GM13977 (cell line): ENCODE data around the gene PXK.
"Not testable (repeated sequence)": the region's sequence is repeated elsewhere in the genome, so short reads cannot be mapped to it uniquely, and the experiment has no call there.

ENCODE experiments used
- DNase-seq: peaks from one replicate; pipeline ENCODE4 v3.0.0; 2012; ENCODE audit warnings: low spot score
- in situ Hi-C: fragments of 300-500 bp; cut with MboI; formaldehyde crosslinking; loops from one replicate; pipeline ENCODE4 v1.12.0; 2022; ENCODE audit warnings: low sequenced_read_pairs, low pct_unique_long_range_greater_than_20kb, mixed read lengths, inconsistent platforms; ENCODE audit not compliant: unreplicated experiment
- TF ChIP-seq, protein P1 (sequence below): IDR thresholded peaks from 2 replicates; pipeline ENCODE4 v1.5.1; 2012; ENCODE audit warnings: mild to moderate bottlenecking, control low read depth; ENCODE audit not compliant: insufficient read depth; ENCODE audit errors: extremely low read depth, missing control alignments

The PXK gene

DNA sequence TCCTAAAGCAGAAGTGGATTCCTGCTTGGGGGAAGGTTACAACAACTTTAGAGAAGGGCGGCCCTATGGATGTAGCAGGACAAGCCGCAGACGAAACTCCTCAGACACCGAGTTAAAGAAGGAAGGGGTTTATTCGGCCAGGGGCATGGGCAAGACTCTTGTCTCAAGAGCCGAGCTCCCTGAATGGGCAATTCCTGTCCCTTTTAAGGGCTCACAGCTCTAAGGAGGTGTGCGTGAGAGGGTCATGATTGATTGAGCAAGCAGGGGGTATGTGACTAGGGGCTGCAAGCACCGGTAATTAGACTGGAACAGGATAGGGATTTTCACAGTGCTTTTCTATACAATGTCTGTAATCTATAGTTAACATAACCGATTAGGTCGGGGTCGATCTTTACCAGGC is 101.8 kb downstream of the PXK start:
- in situ Hi-C loops, result no loop called here
- TF ChIP-seq, protein P1, sequence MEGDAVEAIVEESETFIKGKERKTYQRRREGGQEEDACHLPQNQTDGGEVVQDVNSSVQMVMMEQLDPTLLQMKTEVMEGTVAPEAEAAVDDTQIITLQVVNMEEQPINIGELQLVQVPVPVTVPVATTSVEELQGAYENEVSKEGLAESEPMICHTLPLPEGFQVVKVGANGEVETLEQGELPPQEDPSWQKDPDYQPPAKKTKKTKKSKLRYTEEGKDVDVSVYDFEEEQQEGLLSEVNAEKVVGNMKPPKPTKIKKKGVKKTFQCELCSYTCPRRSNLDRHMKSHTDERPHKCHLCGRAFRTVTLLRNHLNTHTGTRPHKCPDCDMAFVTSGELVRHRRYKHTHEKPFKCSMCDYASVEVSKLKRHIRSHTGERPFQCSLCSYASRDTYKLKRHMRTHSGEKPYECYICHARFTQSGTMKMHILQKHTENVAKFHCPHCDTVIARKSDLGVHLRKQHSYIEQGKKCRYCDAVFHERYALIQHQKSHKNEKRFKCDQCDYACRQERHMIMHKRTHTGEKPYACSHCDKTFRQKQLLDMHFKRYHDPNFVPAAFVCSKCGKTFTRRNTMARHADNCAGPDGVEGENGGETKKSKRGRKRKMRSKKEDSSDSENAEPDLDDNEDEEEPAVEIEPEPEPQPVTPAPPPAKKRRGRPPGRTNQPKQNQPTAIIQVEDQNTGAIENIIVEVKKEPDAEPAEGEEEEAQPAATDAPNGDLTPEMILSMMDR, result no peak
- DNase-seq, result no peak

DNA sequence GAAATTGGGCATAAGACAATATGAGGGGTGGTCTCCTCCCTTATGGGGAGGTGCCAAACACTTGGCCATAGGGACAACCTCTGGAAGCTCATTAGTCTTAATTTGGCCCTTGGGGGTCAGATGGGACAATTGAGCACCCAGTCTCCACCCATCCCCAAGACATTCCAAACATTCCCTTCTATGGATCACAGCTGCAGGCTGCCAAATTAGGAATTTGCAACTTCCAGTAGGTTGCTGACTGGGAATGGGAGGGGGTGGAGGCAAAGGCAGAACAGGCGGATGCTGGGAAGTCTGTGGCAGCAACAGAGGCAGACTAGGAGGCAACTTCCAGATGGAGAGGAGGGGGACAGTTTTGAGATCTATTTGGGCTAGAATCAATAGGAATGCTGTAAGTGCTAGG is 102.3 kb downstream of the PXK start:
- in situ Hi-C loops, result no loop called here
- DNase-seq, result no peak
- TF ChIP-seq, protein P1, result no peak

DNA sequence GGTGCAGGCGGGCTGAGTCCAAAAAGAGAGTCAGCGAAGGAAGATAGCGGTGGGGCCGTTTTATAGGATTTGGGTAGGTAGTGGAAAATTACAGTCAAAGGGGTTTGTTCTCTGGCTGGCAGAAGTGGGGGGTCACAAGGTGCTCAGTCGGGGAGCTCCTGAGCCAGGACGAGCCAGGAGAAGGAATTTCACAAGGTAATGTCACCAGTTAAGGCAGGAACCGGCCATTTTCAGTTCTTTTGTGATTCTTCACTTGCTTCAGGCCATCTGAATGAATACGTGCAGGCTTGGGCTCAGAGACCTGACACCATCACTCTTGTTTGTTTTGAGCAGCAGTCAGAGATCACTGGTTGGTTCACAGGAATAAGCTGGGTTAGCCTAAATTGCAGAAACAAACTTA is 104.6 kb downstream of the PXK start:
- in situ Hi-C loops, result not testable (repeated sequence)

DNA sequence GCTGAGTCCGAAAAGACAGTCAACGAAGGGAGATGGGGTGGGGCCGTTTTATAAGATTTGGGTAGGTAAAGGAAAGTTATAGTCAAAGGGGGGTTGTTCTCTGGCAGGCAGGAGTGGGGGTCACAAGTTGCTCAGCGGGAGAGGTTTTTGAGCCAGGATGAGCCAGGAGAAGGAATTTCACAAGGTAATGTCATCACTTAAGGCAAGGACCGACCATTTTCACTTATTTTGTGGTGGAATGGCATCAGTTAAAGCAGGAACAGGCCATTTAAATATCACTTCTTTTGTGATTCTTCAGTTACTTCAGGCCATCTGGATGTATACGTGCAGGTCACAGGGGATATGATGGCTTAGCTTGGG is 108.3 kb downstream of the PXK start:
- in situ Hi-C loops, DNase-seq: not testable (repeated sequence)

More for the DNA sequence above, 104.6 kb downstream of the PXK start:
- not testable (repeated sequence) for DNase-seq

DNA sequence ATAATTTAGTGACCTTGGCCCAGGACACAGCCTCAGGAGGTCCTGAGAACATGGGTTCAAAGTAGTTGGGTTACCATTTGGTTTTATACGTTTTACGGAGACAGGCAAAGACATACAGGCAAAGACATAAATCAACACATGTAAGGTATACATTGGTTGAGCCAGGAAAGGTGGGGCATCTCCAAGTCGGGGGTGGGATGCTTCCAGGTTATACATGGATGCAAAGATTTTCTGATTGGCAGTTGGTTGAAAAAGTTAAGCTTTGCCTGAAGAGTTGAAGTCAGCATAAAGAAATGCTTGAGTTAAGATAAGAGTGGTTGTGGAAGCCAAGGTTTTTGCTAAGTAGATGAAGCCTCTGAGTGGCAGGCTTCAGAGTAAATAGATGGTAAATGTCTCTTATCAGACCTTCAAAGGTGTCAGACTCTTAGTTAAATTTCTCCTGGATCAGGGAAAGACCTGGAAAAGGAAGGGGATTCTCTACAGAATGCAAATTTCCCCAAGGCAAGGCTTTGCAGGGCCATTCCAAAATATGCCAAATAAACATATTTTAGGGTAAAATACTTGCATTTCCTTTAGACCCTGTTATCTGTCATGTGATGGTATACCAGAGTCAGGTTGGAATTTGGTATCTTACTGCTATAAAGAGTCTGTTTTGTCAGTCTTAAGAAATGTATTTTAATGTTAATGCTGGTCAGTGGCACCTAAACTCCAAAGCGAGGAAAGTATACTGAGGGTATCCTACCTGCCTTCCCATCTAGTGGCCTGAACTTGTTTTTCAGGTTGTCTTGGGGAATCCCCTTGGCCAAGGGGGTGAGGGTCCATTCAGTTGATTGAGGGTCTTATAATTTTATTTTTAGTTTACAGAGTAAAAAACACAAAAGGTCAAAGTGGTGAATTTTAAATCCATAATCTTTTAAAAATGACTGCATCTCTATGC is 109.1 kb downstream of the PXK start:
- in situ Hi-C loops, result no loop called here
- DNase-seq, result no peak
- TF ChIP-seq, protein P1, result no peak

DNA sequence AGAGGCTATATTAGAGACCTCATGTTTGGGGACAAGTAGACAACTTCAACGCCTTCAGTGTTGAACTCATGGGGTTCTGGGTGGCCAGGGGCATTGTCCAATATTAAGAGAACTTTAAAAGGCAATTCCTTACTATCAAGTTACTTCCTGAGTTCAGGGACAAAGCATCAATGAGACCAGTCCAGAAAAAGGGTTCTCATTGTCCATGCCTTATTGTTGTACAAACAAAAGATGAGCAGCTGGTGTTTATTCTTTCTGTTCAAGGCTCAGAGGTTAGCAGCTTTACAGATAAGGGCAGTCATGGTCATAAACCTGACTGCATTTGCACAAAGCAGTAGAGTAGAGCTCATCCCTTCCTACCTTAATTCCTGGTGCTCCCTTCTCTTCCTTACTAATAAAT is 119.5 kb downstream of the PXK start:
- TF ChIP-seq, protein P1, result no peak
- in situ Hi-C loops, result no loop called here

DNA sequence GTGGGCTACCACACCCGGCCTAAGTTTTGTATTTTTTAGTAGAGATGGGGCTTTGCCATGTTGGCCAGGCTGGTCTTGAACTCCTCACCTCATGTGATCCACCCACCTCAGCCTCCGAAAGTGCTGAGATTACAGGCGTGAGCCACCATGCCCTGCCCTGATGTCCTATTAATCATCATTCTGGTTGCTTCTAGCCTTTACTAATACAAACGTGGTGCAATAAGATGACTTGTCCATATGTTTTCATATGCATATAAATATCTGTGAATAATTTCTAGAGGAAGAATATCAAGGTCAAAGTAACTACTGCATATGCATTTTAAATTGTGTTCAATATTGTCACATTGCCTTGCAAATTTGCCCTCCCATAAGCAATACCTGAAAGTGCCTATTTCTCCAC is 126.5 kb downstream of the PXK start:
- in situ Hi-C loops, result no loop called here
- TF ChIP-seq, protein P1, result no peak

More for the DNA sequence above, 119.5 kb downstream of the PXK start:
- no peak for DNase-seq

More for the DNA sequence above, 126.5 kb downstream of the PXK start:
- DNase-seq, result no peak
